Uterus (tissue), 4 donors: ENCODE data around the gene PFKL. TPM values are rescaled to one million over a fixed set of nuclear protein-coding genes. Genes with fewer than 3 reads are reported as not detected.
A peak's percentile ranks its signal among the peaks of the same experiment; 100 is the strongest.

ENCODE experiments used
- DNase-seq, 2 donors: peaks; one replicate each; pipeline ENCODE4 v3.0.0-alpha.2; 2019 to 2020
- H3K27ac ChIP-seq, 2 donors: fragments of 200-600 bp; sonication (generic); 1 replicate in 1 of 2; 2 replicates in 1 of 2; pipeline ENCODE4 v1.5.1; 2016 to 2018
- H3K27me3 ChIP-seq, 2 donors: fragments of 200-600 bp; sonication (generic); one replicate each; pipeline ENCODE4 v1.5.1; 2018 to 2019; ENCODE audit warnings: control low read depth in 1 of 2
- H3K36me3 ChIP-seq, 2 donors: fragments of 200-600 bp; sonication (generic); one replicate each; pipeline ENCODE4 v1.5.1; 2019; ENCODE audit warnings: control low read depth in 1 of 2
- H3K4me1 ChIP-seq, 2 donors: fragments of 200-600 bp; sonication (generic); one replicate each; pipeline ENCODE4 v1.5.1; 2018 to 2019; ENCODE audit warnings: control low read depth in 1 of 2
- H3K4me3 ChIP-seq, 2 donors: fragments of 200-600 bp; sonication (generic); 1 replicate in 1 of 2; 2 replicates in 1 of 2; pipeline ENCODE4 v1.5.1; 2018 to 2019; ENCODE audit warnings: mild to moderate bottlenecking in 1 of 2
- H3K9me3 ChIP-seq, 2 donors: fragments of 200-600 bp; sonication (generic); one replicate each; pipeline ENCODE4 v1.5.1; 2019; ENCODE audit warnings: control low read depth in 1 of 2
- POLR2A ChIP-seq, 2 donors: fragments of 450-650 bp; IDR thresholded peaks; one replicate each; pipeline ENCODE4 v1.6.1; 2016; ENCODE audit warnings: antibody characterized with exemption in 2 of 2, mild to moderate bottlenecking in 1 of 2, moderate library complexity in 1 of 2
- intact Hi-C: fragments of 100-400 bp; cut with DNase I; formaldehyde crosslinking; loops from one replicate; pipeline ENCODE4 v1.15.1; 2023; ENCODE audit warnings: low total_unique reads
- total RNA-seq, 4 donors: library from RNA; depleted of rRNA in 3 of 4; stranded (reverse); fragments of >200 nt in 3 of 4; gene quantifications; one replicate each; pipeline versions ENCODE4 v1.1.0 to v1.2.4, GENCODE V29; 2014 to 2023
- TF ChIP-seq, protein P1 (sequence below), 4 experiments: fragments of 200-600 bp in 2 of 4; fragments of 450-650 bp in 2 of 4; sonication (generic) in 2 of 4; IDR thresholded peaks; one replicate each; pipeline ENCODE4 v1.5.1; 2016 to 2019; ENCODE audit warnings: antibody characterized with exemption in 4 of 4, mild to moderate bottlenecking in 2 of 4, moderate library complexity in 1 of 4
- donor health status: DM: yes; HTN: yes; CAD: no.

PFKL gene
- total RNA-seq, 4 donors from 2014 or later, result 36.5 to 144 (median 75.4) TPM

DNA sequence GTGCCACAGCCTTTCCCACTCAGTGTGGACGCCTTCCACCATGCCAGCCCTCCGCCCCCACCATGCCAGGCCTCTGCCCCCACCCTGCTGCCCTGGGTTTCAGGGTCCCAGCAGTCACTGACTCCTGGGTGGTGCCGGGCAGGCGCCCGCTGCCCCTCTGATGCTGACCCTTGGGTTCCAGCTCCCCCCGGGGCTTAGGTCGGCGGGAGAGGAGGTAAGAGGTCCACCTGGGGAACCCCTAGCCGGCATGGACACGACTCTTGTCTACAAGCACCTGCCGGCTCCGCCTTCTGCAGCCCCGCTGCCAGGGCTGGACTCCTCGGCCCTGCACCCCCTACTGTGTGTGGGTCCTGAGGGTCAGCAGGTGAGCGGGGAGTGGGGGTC, 7.0 kb upstream of the PFKL start:
- H3K4me1 ChIP-seq, result peaks cover 0 to 6% of the 10 kb centered on the region in 2 donors
- DNase-seq, result no peak
- no peak for TF ChIP-seq POLR2A (IDR thresholded peaks at IDR 0.05)

DNA sequence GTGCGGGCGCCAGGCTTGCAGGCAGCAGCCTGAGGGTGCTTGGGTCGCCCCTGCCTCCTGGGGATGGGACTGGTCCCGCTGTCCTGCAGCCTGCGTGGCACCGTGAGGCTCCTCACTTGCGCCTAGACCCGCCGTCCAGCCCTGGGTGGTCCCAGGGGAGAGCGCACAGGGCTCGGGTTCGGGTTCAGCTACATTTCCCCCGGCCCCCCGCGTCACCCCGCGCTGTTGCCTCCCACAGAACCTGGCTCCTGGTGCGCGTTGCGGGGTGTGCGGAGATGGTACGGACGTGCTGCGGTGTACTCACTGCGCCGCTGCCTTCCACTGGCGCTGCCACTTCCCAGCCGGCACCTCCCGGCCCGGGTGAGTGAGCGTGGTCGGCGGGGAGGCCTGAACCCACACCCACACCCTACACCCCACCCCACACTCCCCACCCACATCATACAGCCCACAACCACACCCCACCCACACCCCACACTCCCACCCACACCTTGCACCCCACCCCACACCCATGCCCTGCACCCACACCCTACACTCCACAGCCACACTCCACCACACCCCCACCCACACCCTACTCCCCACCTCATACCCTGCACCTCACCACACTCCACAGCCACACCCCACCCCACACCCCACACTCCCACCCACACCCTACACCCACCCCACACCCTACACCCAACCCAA, 6.2 kb upstream of the PFKL start:
- intact Hi-C loops, result no loop called here
- Histone ChIP-seq H3K27ac (no peak overlapping the region), H3K4me3 (no peak overlapping the region), H3K36me3 (no peaks in the 10 kb centered on the region), H3K9me3 (no peaks in the 10 kb centered on the region), H3K27me3 (no peaks in the 10 kb centered on the region), H3K4me1 (peaks cover 0 to 6% of the 10 kb centered on the region in 2 donors)
- no peak for TF ChIP-seq POLR2A (IDR thresholded peaks at IDR 0.05)
- TF ChIP-seq, protein P1, sequence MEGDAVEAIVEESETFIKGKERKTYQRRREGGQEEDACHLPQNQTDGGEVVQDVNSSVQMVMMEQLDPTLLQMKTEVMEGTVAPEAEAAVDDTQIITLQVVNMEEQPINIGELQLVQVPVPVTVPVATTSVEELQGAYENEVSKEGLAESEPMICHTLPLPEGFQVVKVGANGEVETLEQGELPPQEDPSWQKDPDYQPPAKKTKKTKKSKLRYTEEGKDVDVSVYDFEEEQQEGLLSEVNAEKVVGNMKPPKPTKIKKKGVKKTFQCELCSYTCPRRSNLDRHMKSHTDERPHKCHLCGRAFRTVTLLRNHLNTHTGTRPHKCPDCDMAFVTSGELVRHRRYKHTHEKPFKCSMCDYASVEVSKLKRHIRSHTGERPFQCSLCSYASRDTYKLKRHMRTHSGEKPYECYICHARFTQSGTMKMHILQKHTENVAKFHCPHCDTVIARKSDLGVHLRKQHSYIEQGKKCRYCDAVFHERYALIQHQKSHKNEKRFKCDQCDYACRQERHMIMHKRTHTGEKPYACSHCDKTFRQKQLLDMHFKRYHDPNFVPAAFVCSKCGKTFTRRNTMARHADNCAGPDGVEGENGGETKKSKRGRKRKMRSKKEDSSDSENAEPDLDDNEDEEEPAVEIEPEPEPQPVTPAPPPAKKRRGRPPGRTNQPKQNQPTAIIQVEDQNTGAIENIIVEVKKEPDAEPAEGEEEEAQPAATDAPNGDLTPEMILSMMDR (IDR thresholded peaks at IDR 0.05), result no peak
- no peak for DNase-seq

More for the DNA sequence above, 7.0 kb upstream of the PFKL start:
- Histone ChIP-seq H3K4me3 (no peak overlapping the region), H3K27ac (no peak overlapping the region), H3K27me3 (no peaks in the 10 kb centered on the region), H3K36me3 (no peaks in the 10 kb centered on the region), H3K9me3 (no peaks in the 10 kb centered on the region)
- intact Hi-C loops, result no loop called here

GRCh38 chr21:44294391-44295162, 5.3 kb upstream of the PFKL start:
- Histone ChIP-seq H3K36me3 (no peaks in the 10 kb centered on the region), H3K4me3 (no peak overlapping the region), H3K9me3 (no peaks in the 10 kb centered on the region), H3K27ac (no peak overlapping the region), H3K4me1 (peaks cover 0 to 10% of the 10 kb centered on the region in 2 donors), H3K27me3 (no peaks in the 10 kb centered on the region)
- intact Hi-C loops, result no loop called here
- peak; percentile 66 to 78 for DNase-seq
- no peak for TF ChIP-seq POLR2A (IDR thresholded peaks at IDR 0.05)
- TF ChIP-seq, protein P1 (IDR thresholded peaks at IDR 0.05), result no peak

- DNase-seq, result no peak
- no peaks in the 10 kb centered on the region for H3K27me3 ChIP-seq
- intact Hi-C loops, result no loop called here
Measured at GRCh38 chr21:44295163-44295573, 4.7 kb upstream of the PFKL start.

DNA sequence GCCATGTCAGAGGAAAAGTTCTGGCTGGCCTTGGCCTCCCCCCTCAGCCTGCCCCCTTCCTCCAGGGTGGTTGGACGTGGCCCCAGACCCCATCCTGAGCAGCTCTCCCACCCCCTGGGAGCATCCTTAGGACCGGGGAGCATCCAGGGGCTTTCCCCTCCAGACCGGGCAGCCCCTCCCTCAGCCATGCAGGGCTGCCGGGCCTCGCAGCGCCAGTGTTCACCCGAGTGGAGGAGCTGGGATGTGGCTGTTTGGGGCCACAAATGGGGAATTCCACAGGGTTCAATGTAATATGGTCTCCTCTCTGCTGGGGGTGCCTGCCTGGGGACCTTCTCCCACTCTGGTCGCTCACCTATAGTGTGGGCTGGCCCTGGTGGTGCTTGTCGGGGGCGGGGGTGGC, 4.2 kb upstream of the PFKL start:
- Histone ChIP-seq H3K27ac (no peak overlapping the region), H3K4me3 (no peak overlapping the region), H3K27me3 (no peaks in the 10 kb centered on the region), H3K4me1 (peaks cover 0 to 10% of the 10 kb centered on the region in 2 donors), H3K36me3 (no peaks in the 10 kb centered on the region), H3K9me3 (no peaks in the 10 kb centered on the region)
- intact Hi-C loops, result no loop called here
- TF ChIP-seq, protein P1 (IDR thresholded peaks at IDR 0.05), result no peak
- TF ChIP-seq POLR2A (IDR thresholded peaks at IDR 0.05), result no peak
- DNase-seq, result no peak

More at GRCh38 chr21:44295163-44295573, 4.7 kb upstream of the PFKL start:
- H3K9me3 ChIP-seq, result no peaks in the 10 kb centered on the region
- H3K36me3 ChIP-seq, result no peaks in the 10 kb centered on the region
- H3K4me3 ChIP-seq, result no peak overlapping the region
- no peak overlapping the region for H3K27ac ChIP-seq
- peaks cover 0 to 10% of the 10 kb centered on the region in 2 donors for H3K4me1 ChIP-seq
- TF ChIP-seq, protein P1 (IDR thresholded peaks at IDR 0.05), result no peak
- TF ChIP-seq POLR2A (IDR thresholded peaks at IDR 0.05), result no peak
